Fibroblast of lung (primary cell): ENCODE data around the gene KDM4E. TPM values are rescaled to one million over a fixed set of nuclear protein-coding genes. Genes with fewer than 3 reads are reported as not detected.

Experiments
- DNase-seq, 2 donors: peaks; one replicate each; pipeline versions ENCODE4 v3.0.0 to v3.0.0-alpha.2; 2010; ENCODE audit warnings: low read depth in 2 of 2
- H2AFZ ChIP-seq: 2 replicates; pipeline ENCODE4 v1.5.1; 2012; ENCODE audit warnings: low read length, control low read depth, inconsistent platforms
- H3K27ac ChIP-seq: 2 replicates; pipeline ENCODE4 v1.5.1; 2011; ENCODE audit warnings: low read length, control low read depth; ENCODE audit not compliant: insufficient read depth
- H3K27me3 ChIP-seq: 2 replicates; pipeline ENCODE4 v1.5.1; 2011; ENCODE audit warnings: mild to moderate bottlenecking, low read length; ENCODE audit not compliant: control insufficient read depth, insufficient read depth
- H3K36me3 ChIP-seq: 2 replicates; pipeline ENCODE4 v1.5.1; 2011; ENCODE audit warnings: low read length; ENCODE audit not compliant: control insufficient read depth, insufficient read depth
- H3K4me1 ChIP-seq: 2 replicates; pipeline ENCODE4 v1.5.1; 2011; ENCODE audit warnings: low read length; ENCODE audit not compliant: control insufficient read depth, insufficient read depth; ENCODE audit errors: extremely low read depth
- H3K4me2 ChIP-seq: 2 replicates; pipeline ENCODE4 v1.5.1; 2011; ENCODE audit warnings: low read length, control low read depth; ENCODE audit not compliant: insufficient read depth; ENCODE audit errors: extremely low read depth
- H3K4me3 ChIP-seq, 4 experiments: fragments of 200-600 bp in 1 of 4; sonication (generic) in 1 of 4; replicated peaks in 1 of 4; 2 replicates each; pipeline ENCODE4 v1.5.1; 2011 to 2016; ENCODE audit warnings: low read length in 4 of 4, low read depth in 3 of 4, mild to moderate bottlenecking in 3 of 4, control low read depth in 2 of 4, inconsistent platforms in 1 of 4, mixed read lengths in 1 of 4; ENCODE audit not compliant: insufficient read depth in 1 of 4; ENCODE audit errors: control extremely low read depth in 1 of 4
- H3K79me2 ChIP-seq: 2 replicates; pipeline ENCODE4 v1.5.1; 2012; ENCODE audit warnings: mild to moderate bottlenecking, low read length, inconsistent platforms; ENCODE audit not compliant: control insufficient read depth, insufficient read depth
- H3K9ac ChIP-seq: 2 replicates; pipeline ENCODE4 v1.5.1; 2011; ENCODE audit warnings: mild to moderate bottlenecking, low read length, control low read depth; ENCODE audit not compliant: insufficient read depth
- H3K9me3 ChIP-seq: 2 replicates; pipeline ENCODE4 v1.5.1; 2012; ENCODE audit warnings: low read depth, low read length; ENCODE audit not compliant: control insufficient read depth, insufficient read depth
- H4K20me1 ChIP-seq: 2 replicates; pipeline ENCODE4 v1.5.1; 2011; ENCODE audit warnings: low read length; ENCODE audit not compliant: control insufficient read depth, insufficient read depth; ENCODE audit errors: extremely low read depth
- EZH2 ChIP-seq: IDR thresholded peaks from 2 replicates; pipeline ENCODE4 v1.5.1; 2012; ENCODE audit warnings: low read length, control low read depth, mild to moderate bottlenecking; ENCODE audit errors: missing control alignments
- polyA plus RNA-seq, 2 donors: library from polyadenylated mRNA; depleted of rRNA in 1 of 2; stranded (reverse) in 1 of 2; unstranded in 1 of 2; fragments of >200 nt; gene quantifications; 2 replicates each; pipeline ENCODE4 v1.2.1, GENCODE V29; 2011 to 2012; ENCODE audit warnings: missing spikeins in 1 of 2
- total RNA-seq: library from RNA; depleted of rRNA; stranded (reverse); fragments of >200 nt; gene quantifications from 2 replicates; pipeline ENCODE4 v1.2.1, GENCODE V29; 2014
- TF ChIP-seq, protein P1 (sequence below), 2 donors: IDR thresholded peaks in 1 of 2; conservative IDR thresholded peaks in 1 of 2; 1 replicate in 1 of 2; 2 replicates in 1 of 2; pipeline ENCODE4 v1.5.1; 2011 to 2012; ENCODE audit warnings: low read length in 2 of 2, control low read depth in 1 of 2, inconsistent platforms in 1 of 2, low read depth in 1 of 2, mild to moderate bottlenecking in 1 of 2

Gene KDM4E
- total and polyA plus RNA-seq, 2 donors (not counting 1 experiment from before 2014, with no cell fraction given) = not detected

DNA sequence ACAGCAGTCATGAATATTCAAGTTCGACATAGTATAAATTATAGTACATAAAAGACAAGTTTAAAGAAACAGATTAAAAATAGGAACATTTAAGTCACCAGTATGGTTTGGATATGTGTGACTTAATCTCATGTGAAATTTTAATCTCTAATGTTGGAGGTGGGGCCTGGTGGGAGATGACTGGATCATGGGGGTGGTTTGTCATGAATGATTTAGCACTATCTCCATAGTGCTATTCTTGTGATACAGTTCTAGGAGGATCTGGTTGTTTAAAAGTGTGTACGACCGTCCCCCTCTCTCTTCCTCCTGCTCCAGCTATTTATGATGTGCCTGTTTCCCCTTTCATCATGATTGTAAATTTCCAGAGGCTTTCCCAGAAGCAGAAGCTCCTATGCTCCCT, 3.3 kb downstream of the KDM4E start:
- no peak for TF ChIP-seq EZH2
- TF ChIP-seq, protein P1, sequence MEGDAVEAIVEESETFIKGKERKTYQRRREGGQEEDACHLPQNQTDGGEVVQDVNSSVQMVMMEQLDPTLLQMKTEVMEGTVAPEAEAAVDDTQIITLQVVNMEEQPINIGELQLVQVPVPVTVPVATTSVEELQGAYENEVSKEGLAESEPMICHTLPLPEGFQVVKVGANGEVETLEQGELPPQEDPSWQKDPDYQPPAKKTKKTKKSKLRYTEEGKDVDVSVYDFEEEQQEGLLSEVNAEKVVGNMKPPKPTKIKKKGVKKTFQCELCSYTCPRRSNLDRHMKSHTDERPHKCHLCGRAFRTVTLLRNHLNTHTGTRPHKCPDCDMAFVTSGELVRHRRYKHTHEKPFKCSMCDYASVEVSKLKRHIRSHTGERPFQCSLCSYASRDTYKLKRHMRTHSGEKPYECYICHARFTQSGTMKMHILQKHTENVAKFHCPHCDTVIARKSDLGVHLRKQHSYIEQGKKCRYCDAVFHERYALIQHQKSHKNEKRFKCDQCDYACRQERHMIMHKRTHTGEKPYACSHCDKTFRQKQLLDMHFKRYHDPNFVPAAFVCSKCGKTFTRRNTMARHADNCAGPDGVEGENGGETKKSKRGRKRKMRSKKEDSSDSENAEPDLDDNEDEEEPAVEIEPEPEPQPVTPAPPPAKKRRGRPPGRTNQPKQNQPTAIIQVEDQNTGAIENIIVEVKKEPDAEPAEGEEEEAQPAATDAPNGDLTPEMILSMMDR (conservative IDR thresholded peaks at IDR 0.05 in 1 of 2, IDR thresholded peaks at IDR 0.05 in 1 of 2; ENCODE audit: low read depth in 1 of 2, low read length in 2 of 2) = no peak
- Histone ChIP-seq H3K4me2 (no peak overlapping the region), H3K9me3 (no peaks in the 10 kb centered on the region)

DNA sequence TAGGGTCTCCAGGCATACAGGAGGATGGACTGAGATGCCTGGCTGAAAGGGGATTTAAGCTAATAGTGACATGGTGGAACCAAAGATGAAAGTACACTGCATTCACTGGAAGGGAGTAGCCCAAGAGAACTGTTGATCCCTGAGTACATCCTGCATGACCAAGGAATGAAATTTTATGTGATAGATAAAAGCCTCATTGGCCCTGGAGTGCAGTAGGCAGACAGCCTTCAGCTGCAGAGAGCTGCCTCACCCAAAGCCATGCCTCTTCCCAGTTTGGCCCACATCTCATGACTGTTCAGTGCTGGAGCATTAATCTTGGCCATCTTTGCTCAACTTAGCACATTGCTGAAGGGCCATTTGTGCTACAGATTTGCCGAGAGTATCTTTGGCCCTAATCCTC, 8.0 kb downstream of the KDM4E start:
- no peaks in the 10 kb centered on the region for H4K20me1 ChIP-seq

More for the DNA sequence above, 3.3 kb downstream of the KDM4E start:
- H3K36me3 ChIP-seq = no peaks in the 10 kb centered on the region
- no peak overlapping the region for H3K4me3 ChIP-seq
- no peak for DNase-seq
- H3K27ac ChIP-seq = no peak overlapping the region
- no peak overlapping the region for H3K9ac ChIP-seq
- no peaks in the 10 kb centered on the region for H3K4me1 ChIP-seq
- H2AFZ ChIP-seq = no peak overlapping the region
- no peaks in the 10 kb centered on the region for H3K27me3 ChIP-seq
- H3K79me2 ChIP-seq = no peaks in the 10 kb centered on the region
- no peaks in the 10 kb centered on the region for H4K20me1 ChIP-seq

DNA sequence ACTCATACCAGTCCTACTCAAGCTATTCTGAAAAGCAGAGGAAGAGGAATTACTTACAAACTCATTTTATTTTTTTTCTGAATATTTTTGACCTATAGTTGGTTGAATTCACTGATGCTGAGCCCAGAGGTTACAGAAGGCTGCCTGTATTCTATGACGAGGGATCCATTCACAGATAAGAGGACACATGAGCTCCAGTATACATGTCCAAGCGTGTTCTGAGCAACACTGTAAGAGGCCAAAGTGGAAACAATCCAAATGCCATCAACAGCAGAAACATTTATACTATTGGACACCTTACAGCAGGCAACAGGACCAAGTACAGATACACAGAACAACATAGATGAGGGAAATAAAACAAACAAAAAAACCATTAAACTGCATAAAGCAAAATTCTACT, 10.3 kb downstream of the KDM4E start:
- Histone ChIP-seq H3K4me1 (no peaks in the 10 kb centered on the region), H3K79me2 (no peaks in the 10 kb centered on the region), H3K9me3 (no peaks in the 10 kb centered on the region), H2AFZ (no peak overlapping the region), H3K27ac (no peak overlapping the region), H3K36me3 (no peaks in the 10 kb centered on the region), H3K4me3 (no peak overlapping the region), H3K4me2 (no peak overlapping the region), H3K27me3 (peaks cover 3% of the 10 kb centered on the region), H3K9ac (no peak overlapping the region), H4K20me1 (no peaks in the 10 kb centered on the region)
- TF ChIP-seq, protein P1 (conservative IDR thresholded peaks at IDR 0.05 in 1 of 2, IDR thresholded peaks at IDR 0.05 in 1 of 2; ENCODE audit: low read depth in 1 of 2, low read length in 2 of 2) = no peak
- no peak for TF ChIP-seq EZH2
- no peak for DNase-seq

More for the DNA sequence above, 8.0 kb downstream of the KDM4E start:
- no peak overlapping the region for H3K27ac ChIP-seq
- no peaks in the 10 kb centered on the region for H3K4me1 ChIP-seq
- DNase-seq = no peak
- no peak overlapping the region for H3K4me2 ChIP-seq
- H3K9me3 ChIP-seq = no peaks in the 10 kb centered on the region
- H2AFZ ChIP-seq = no peak overlapping the region
- no peaks in the 10 kb centered on the region for H3K79me2 ChIP-seq
- H3K27me3 ChIP-seq = no peaks in the 10 kb centered on the region
- no peaks in the 10 kb centered on the region for H3K36me3 ChIP-seq
- no peak for TF ChIP-seq EZH2
- TF ChIP-seq, protein P1 (conservative IDR thresholded peaks at IDR 0.05 in 1 of 2, IDR thresholded peaks at IDR 0.05 in 1 of 2; ENCODE audit: low read depth in 1 of 2, low read length in 2 of 2) = no peak
- no peak overlapping the region for H3K9ac ChIP-seq
- no peak overlapping the region for H3K4me3 ChIP-seq
